ENCODE results near the gene FAM167B. TPM values are rescaled to one million over a fixed set of nuclear protein-coding genes. Genes with fewer than 3 reads are reported as not detected.

Gene FAM167B
- total and polyA plus RNA-seq, 2 of the 4 experiments (the other 2 are of a cell fraction): 0.18 to 0.53 TPM

DNA sequence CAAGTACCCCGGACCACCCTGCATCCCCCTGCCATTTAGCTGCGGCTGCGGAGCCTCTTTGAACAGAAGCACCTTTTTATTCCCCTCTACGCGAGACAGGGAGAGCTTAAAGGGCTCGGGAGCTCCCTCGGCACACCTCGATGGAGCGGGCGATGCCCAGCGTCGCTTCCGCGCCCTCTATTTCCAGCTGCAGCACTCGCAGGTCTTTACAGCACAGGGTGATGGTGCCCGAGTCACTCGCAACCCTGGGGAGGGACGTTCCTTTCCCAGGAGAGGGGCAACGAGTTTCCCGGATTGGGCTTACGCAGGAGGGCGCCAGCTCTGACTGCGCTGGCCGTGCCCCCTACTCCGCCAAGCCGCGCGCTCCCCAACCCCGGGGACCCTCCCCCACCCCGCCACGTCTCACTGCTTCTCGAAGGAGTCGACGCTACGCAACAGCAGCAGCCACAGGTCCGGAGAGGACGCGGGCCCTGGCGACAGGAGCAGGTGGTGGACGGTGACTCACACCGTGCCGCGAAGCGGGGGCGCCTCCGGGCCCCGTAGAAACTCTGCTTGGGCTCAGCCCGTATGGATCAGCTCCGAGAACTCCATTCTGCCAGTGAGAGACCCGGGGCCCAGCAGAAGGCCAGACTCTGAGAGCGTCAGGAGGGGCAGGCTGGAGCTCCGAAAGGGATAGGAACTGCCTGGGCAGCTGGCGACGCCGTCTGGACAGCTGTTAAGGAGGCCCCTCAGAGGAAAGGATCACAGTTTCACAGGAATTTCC lies 5.8 kb upstream of the FAM167B start (continued):
- TF ChIP-seq, protein P1, sequence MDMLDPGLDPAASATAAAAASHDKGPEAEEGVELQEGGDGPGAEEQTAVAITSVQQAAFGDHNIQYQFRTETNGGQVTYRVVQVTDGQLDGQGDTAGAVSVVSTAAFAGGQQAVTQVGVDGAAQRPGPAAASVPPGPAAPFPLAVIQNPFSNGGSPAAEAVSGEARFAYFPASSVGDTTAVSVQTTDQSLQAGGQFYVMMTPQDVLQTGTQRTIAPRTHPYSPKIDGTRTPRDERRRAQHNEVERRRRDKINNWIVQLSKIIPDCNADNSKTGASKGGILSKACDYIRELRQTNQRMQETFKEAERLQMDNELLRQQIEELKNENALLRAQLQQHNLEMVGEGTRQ (IDR thresholded peaks at IDR 0.05; ENCODE audit: low read depth, low read length): no peak
- no peak for TF ChIP-seq CHD1 (IDR thresholded peaks at IDR 0.05; ENCODE audit: low read depth, low read length)

DNA sequence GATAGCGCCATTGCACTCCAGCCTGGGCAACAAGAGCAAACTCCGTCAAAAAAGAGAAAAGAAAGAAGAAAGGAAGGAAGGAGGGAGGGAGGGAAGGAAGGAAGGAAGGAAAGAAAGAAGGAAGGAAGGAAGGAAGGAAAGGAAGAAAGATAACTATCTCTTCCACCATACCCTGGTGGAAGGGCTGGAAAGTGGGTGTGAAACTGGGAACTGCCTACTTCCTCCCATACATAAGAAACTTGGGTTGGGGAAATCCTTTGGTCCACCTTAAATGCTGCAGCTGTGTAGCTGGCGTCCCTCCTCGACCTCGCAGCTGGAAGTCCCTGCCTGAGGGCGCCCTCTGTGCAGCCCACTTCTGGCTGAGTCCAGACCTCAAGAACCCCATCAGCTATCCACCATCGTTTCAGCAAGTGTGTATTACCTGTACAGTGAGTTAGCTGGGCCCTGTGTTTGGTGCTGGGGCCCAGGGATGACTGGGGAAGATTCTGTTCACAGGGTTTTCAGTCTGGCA lies 4.6 kb upstream of the FAM167B start:
- no peak for DNase-seq

More for the DNA sequence above, 4.6 kb upstream of the FAM167B start:
- H3K27me3 ChIP-seq (ENCODE audit: control insufficient read depth, insufficient read depth, low read length): no peaks in the 10 kb centered on the region
- no peak overlapping the region for H3K23ac ChIP-seq (ENCODE audit: low read depth, low read length)
- H3K79me1 ChIP-seq (ENCODE audit: low read depth in 1 of 2, low read length in 2 of 2): peaks cover 0 to 29% of the 10 kb centered on the region in 2 experiments; a peak in 2 of 4 replicates
- H3K9me1 ChIP-seq (ENCODE audit: insufficient read depth, low read length): peaks cover 16% of the 10 kb centered on the region
- H3K9ac ChIP-seq (ENCODE audit: low read depth, low read length): no peak overlapping the region
- H3K4ac ChIP-seq (ENCODE audit: low read depth, low read length): peak overlapping the region; percentile 64
- ChIA-PET CTCF (interaction anchor here (0.7 to 1.4 kb wide), 2 partner anchors 27 to 113 kb away, joined by 4 to 6 read pairs; no protein-coding TSS in a partner anchor), POLR2A (ENCODE audit: unreplicated experiment) (no interaction called here)
- peak overlapping the region; percentile 72; the same call in 1 of the 2 replicates for H3K14ac ChIP-seq (replicated peaks; ENCODE audit: low read depth, low read length)
- intact Hi-C loops (cut with micrococcal nuclease) (loop anchor here (5.0 kb wide), 2 partner anchors 70 to 90 kb away; no protein-coding TSS in a partner anchor), in situ Hi-C loops (cut with MboI; ENCODE audit: low sequenced_read_pairs) (no loop called here), dilution Hi-C loops (cut with HindIII; ENCODE audit: low sequenced_read_pairs, unreplicated experiment) (no loop called here)
- peak overlapping the region; percentile 44; the same call in 1 of the 2 replicates for H2BK120ac ChIP-seq (ENCODE audit: low read depth, low read length)
- no peak overlapping the region for H2BK5ac ChIP-seq (ENCODE audit: low read depth, low read length, poor library complexity, severe bottlenecking)
- H4K91ac ChIP-seq (ENCODE audit: insufficient read depth, low read depth, low read length): peak overlapping the region; percentile 11; the same call in 1 of the 2 replicates
- H3K4me1 ChIP-seq (ENCODE audit: control insufficient read depth, insufficient read depth, low read length): peaks cover 13% of the 10 kb centered on the region
- H4K20me1 ChIP-seq (ENCODE audit: insufficient read depth, low read length): no peaks in the 10 kb centered on the region
- no CpG with 5 or more reads among the region's 7 CpGs for WGBS, 2 experiments (ENCODE audit: extremely low coverage in 2 of 2, insufficient read length in 1 of 2)
- H3K56ac ChIP-seq (ENCODE audit: extremely low read depth, insufficient read depth, low read length): no peak overlapping the region
- no peak overlapping the region for H3K27ac ChIP-seq (ENCODE audit: insufficient read depth, low read length)
- ATAC-seq (ENCODE audit: low read depth): no peak
- H3K18ac ChIP-seq (ENCODE audit: low read depth, low read length): no peak overlapping the region; the same call in 1 of the 2 replicates
- peak overlapping the region; percentile 43; the same call in 1 of the 2 replicates for H3K4me2 ChIP-seq (ENCODE audit: low read depth, low read length)
- peak overlapping the region; percentile 78 for H2AFZ ChIP-seq (replicated peaks; ENCODE audit: low read length, poor library complexity)
- no peak for TF ChIP-seq CEBPB (IDR thresholded peaks at IDR 0.05; ENCODE audit: low read depth, low read length)
- TF ChIP-seq RAD21 (IDR thresholded peaks at IDR 0.05; ENCODE audit: low read length): no peak
- no peak for TF ChIP-seq MAZ (IDR thresholded peaks at IDR 0.05; ENCODE audit: borderline replicate concordance, low read depth, low read length)
- TF ChIP-seq, protein P1 (IDR thresholded peaks at IDR 0.05; ENCODE audit: low read depth, low read length): no peak
- TF ChIP-seq MAFK (IDR thresholded peaks at IDR 0.05; ENCODE audit: low read depth, low read length): no peak
- no peak for TF ChIP-seq NFE2L2 (IDR thresholded peaks at IDR 0.05; ENCODE audit: low read depth, low read length)
- peak overlapping the region; percentile 84; the same call in 1 of the 2 replicates for H2AK5ac ChIP-seq (ENCODE audit: low read depth, low read length)
- no peaks in the 10 kb centered on the region for H3K36me3 ChIP-seq (ENCODE audit: control insufficient read depth, insufficient read depth, low read length)
- peak overlapping the region; percentile 28; the same call in 1 of the 3 replicates for H2BK15ac ChIP-seq (ENCODE audit: low read depth, low read length)
- no peak overlapping the region for H2AK9ac ChIP-seq (replicated peaks; ENCODE audit: low read depth, low read length, poor library complexity)
- H2BK20ac ChIP-seq (ENCODE audit: low read depth, low read length): peak overlapping the region; percentile 26; the same call in 1 of the 2 replicates
- H3K4me3 ChIP-seq (ENCODE audit: insufficient read depth, low read depth, low read length): no peak overlapping the region
- BruUV-seq (replicated peaks): no TSS peak
- peak overlapping the region in 1 of 2 experiments; percentile 13; a peak in 2 of 4 replicates for H4K8ac ChIP-seq (ENCODE audit: low read depth in 2 of 2, low read length in 2 of 2)
- H3K9me3 ChIP-seq (ENCODE audit: control insufficient read depth, insufficient read depth, low read length): no peaks in the 10 kb centered on the region
- peak overlapping the region; percentile 30; the same call in 1 of the 2 replicates for H4K5ac ChIP-seq (ENCODE audit: low read depth, low read length)

Data from IMR-90 (cell line).